Measurements from ENCODE around the gene KLHDC4.

Gene KLHDC4

GRCh38 chr16:87713451-87714229, 52.1 kb downstream of the KLHDC4 start:
- in situ Hi-C loops (cut with MboI; ENCODE audit: low pct_unique_long_range_greater_than_20kb, low sequenced_read_pairs, unreplicated experiment) = no loop called here
- TF ChIP-seq CTCF (IDR thresholded peaks at IDR 0.05; ENCODE audit: extremely low read depth, insufficient read depth, missing control alignments) = no peak
- DNase-seq (ENCODE audit: low spot score) = no peak

- in situ Hi-C loops (cut with MboI; ENCODE audit: low pct_unique_long_range_greater_than_20kb, low sequenced_read_pairs, unreplicated experiment) = no loop called here
- TF ChIP-seq CTCF (IDR thresholded peaks at IDR 0.05; ENCODE audit: extremely low read depth, insufficient read depth, missing control alignments) = no peak
- DNase-seq (ENCODE audit: low spot score) = no peak
Observed at GRCh38 chr16:87712184-87712762, 53.5 kb downstream of the KLHDC4 start.

GRCh38 chr16:87710887-87711286, 54.9 kb downstream of the KLHDC4 start:
- in situ Hi-C loops (cut with MboI; ENCODE audit: low pct_unique_long_range_greater_than_20kb, low sequenced_read_pairs, unreplicated experiment) = no loop called here
- no peak for DNase-seq (ENCODE audit: low spot score)
- no peak for TF ChIP-seq CTCF (IDR thresholded peaks at IDR 0.05; ENCODE audit: extremely low read depth, insufficient read depth, missing control alignments)

- no peak for TF ChIP-seq CTCF (IDR thresholded peaks at IDR 0.05; ENCODE audit: extremely low read depth, insufficient read depth, missing control alignments)
- no peak for DNase-seq (ENCODE audit: low spot score)
- in situ Hi-C loops (cut with MboI; ENCODE audit: low pct_unique_long_range_greater_than_20kb, low sequenced_read_pairs, unreplicated experiment) = no loop called here
Observed at GRCh38 chr16:87709677-87710076, 56.1 kb downstream of the KLHDC4 start.

GRCh38 chr16:87708881-87709638, 56.7 kb downstream of the KLHDC4 start:
- in situ Hi-C loops (cut with MboI; ENCODE audit: low pct_unique_long_range_greater_than_20kb, low sequenced_read_pairs, unreplicated experiment) = no loop called here
- DNase-seq (ENCODE audit: low spot score) = no peak
- TF ChIP-seq CTCF (IDR thresholded peaks at IDR 0.05; ENCODE audit: extremely low read depth, insufficient read depth, missing control alignments) = no peak

- no peak for DNase-seq (ENCODE audit: low spot score)
- in situ Hi-C loops (cut with MboI; ENCODE audit: low pct_unique_long_range_greater_than_20kb, low sequenced_read_pairs, unreplicated experiment) = no loop called here
- no peak for TF ChIP-seq CTCF (IDR thresholded peaks at IDR 0.05; ENCODE audit: extremely low read depth, insufficient read depth, missing control alignments)
Observed at GRCh38 chr16:87707714-87708580, 57.8 kb downstream of the KLHDC4 start.
